Endothelial cell (in vitro differentiated cells): Measurements from ENCODE around the gene RNF145. TPM values are rescaled to one million over a fixed set of nuclear protein-coding genes. Genes with fewer than 3 reads are reported as not detected.
"Not testable (repeated sequence)": the region's sequence is repeated elsewhere in the genome, so short reads cannot be mapped to it uniquely, and the experiment has no call there.

Experiments
- DNase-seq: peaks from one replicate; pipeline ENCODE4 v3.0.0; 2021; ENCODE audit warnings: low spot score
- H3K27ac Mint-ChIP-seq: one replicate; pipeline ENCODE4 v1.8.0; 2021; ENCODE audit warnings: mixed read lengths, inconsistent platforms; ENCODE audit not compliant: unreplicated experiment
- H3K27me3 Mint-ChIP-seq: one replicate; pipeline ENCODE4 v1.8.0; 2021; ENCODE audit warnings: mild to moderate bottlenecking, moderate library complexity, mixed read lengths, inconsistent platforms; ENCODE audit not compliant: unreplicated experiment
- H3K36me3 Mint-ChIP-seq: one replicate; pipeline ENCODE4 v1.8.0; 2021; ENCODE audit warnings: mild to moderate bottlenecking, low read depth, mixed read lengths, inconsistent platforms; ENCODE audit not compliant: unreplicated experiment
- H3K4me1 Mint-ChIP-seq: one replicate; pipeline ENCODE4 v1.8.0; 2021; ENCODE audit warnings: mild to moderate bottlenecking, mixed read lengths, inconsistent platforms; ENCODE audit not compliant: unreplicated experiment
- H3K4me3 Mint-ChIP-seq: one replicate; pipeline ENCODE4 v1.8.0; 2021; ENCODE audit warnings: mild to moderate bottlenecking, mixed read lengths, inconsistent platforms; ENCODE audit not compliant: unreplicated experiment
- H3K9me3 Mint-ChIP-seq: one replicate; pipeline ENCODE4 v1.8.0; 2021; ENCODE audit warnings: mixed read lengths, inconsistent platforms; ENCODE audit not compliant: unreplicated experiment
- total RNA-seq: library from RNA; stranded (reverse); fragmentation: NEBNext Ultra II Directional; extraction: Animal tissue kit (Norgen Biotek cat#: 25700); gene quantifications from one replicate; pipeline ENCODE4 v1.2.1, GENCODE V29; 2021; ENCODE audit not compliant: unreplicated experiment
- TF ChIP-seq, protein P1 (sequence below): fragments of 200-600 bp; sonication (generic); IDR thresholded peaks from one replicate; pipeline ENCODE4 v1.5.0; 2021; ENCODE audit warnings: antibody characterized with exemption; ENCODE audit not compliant: unreplicated experiment

Gene RNF145
- total RNA-seq, 1 donor from 2014 or later: 102 TPM

DNA sequence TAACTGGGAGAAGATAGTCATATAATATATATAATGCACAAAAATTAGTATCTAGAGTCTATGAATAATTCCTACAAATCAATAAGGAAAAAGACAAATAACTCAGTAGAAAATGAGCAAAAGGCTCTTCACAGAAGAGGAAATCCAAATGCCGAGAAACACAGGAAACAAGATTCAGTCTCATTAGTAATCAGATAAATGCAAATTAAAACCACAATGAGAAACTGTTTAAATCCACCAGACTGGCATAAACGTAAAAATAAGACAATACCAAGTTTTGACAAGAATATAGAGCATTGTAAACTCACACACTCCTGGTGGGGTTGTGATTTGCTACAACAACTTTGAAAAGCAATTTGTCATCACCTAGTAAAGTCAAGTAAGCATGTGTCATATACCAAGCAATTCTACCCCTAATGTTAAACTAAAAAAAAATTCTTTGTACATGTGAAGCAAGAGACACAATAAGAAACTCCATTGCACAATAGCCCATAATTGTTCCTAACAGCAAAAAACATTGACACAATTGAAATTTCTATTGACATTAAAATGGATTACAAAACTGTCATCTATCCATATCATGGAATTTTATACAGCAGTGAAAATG lies 32.7 kb upstream of the RNF145 start:
- H3K27me3 Mint-ChIP-seq: no peaks in the 10 kb centered on the region
- TF ChIP-seq, protein P1, sequence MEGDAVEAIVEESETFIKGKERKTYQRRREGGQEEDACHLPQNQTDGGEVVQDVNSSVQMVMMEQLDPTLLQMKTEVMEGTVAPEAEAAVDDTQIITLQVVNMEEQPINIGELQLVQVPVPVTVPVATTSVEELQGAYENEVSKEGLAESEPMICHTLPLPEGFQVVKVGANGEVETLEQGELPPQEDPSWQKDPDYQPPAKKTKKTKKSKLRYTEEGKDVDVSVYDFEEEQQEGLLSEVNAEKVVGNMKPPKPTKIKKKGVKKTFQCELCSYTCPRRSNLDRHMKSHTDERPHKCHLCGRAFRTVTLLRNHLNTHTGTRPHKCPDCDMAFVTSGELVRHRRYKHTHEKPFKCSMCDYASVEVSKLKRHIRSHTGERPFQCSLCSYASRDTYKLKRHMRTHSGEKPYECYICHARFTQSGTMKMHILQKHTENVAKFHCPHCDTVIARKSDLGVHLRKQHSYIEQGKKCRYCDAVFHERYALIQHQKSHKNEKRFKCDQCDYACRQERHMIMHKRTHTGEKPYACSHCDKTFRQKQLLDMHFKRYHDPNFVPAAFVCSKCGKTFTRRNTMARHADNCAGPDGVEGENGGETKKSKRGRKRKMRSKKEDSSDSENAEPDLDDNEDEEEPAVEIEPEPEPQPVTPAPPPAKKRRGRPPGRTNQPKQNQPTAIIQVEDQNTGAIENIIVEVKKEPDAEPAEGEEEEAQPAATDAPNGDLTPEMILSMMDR: no peak

DNA sequence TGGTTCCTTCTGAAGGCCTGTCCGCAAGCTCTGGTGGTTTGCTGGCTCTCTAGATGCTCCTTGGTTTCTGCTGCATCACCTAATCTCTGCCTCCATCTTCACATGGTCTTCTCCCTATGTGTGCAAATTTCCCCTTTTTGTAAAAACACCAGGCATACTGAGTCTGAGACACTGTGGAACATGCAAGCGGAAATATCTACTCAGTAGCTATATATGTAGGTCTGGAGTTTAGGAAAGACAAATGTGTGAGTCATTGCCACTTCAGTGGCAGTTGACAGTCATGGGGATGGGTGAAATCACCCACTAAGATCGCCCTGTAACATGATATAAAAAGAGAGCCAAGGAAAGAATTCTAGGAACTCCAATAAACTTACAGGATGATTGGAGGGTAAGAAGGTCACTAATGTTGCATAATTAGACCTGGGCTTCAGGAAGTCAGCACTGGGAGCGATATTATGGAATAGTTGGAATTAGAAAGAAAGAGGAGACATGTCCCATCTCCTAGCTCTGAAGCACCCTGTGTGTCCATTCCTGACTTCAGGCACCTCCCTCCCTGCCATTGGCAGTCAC lies 31.0 kb upstream of the RNF145 start:
- no peak overlapping the region for H3K4me3 Mint-ChIP-seq
- no peaks in the 10 kb centered on the region for H3K9me3 Mint-ChIP-seq
- H3K27me3 Mint-ChIP-seq: no peaks in the 10 kb centered on the region
- H3K27ac Mint-ChIP-seq: no peak overlapping the region
- no peak for DNase-seq
- H3K4me1 Mint-ChIP-seq: peaks cover 7% of the 10 kb centered on the region
- no peaks in the 10 kb centered on the region for H3K36me3 Mint-ChIP-seq
- TF ChIP-seq, protein P1: no peak

More for the DNA sequence above, 32.7 kb upstream of the RNF145 start:
- Mint-ChIP-seq H3K4me1 (peaks cover 7% of the 10 kb centered on the region), H3K4me3 (no peak overlapping the region), H3K36me3 (no peaks in the 10 kb centered on the region), H3K9me3 (no peaks in the 10 kb centered on the region), H3K27ac (peak overlapping the region; percentile 89)
- no peak for DNase-seq

DNA sequence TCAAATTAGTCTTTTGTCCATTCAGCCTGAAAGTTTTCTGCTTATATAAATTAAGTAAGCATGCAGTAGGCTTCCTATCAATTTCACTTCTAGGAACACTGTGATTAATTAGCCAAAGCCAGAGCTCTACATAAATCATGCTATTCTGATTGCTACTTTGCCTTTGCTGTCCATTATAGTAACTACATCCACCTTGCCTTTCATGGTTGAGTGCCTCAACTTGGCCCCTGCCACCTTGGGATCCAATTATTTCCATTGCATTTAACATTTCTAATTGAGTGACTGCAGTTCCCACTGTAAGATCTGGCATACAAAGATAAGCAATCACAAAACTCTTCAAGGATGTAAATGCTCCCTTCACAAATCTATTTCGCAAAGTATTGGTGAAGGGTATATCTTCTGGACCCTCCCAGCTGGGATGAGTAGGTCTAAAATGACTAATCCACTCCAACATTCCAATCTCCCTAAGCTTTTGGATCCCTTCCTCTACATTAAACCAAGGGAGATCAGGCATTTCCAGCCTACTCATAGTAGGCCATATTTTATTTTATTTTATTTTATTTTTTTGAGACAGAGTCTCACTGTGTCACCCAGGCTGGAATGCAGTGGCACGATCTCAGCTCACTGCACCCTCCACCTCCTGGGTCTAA lies 26.6 kb upstream of the RNF145 start:
- H3K27ac Mint-ChIP-seq, H3K4me1 Mint-ChIP-seq, H3K36me3 Mint-ChIP-seq, DNase-seq, H3K4me3 Mint-ChIP-seq, H3K27me3 Mint-ChIP-seq, H3K9me3 Mint-ChIP-seq: not testable (repeated sequence)

DNA sequence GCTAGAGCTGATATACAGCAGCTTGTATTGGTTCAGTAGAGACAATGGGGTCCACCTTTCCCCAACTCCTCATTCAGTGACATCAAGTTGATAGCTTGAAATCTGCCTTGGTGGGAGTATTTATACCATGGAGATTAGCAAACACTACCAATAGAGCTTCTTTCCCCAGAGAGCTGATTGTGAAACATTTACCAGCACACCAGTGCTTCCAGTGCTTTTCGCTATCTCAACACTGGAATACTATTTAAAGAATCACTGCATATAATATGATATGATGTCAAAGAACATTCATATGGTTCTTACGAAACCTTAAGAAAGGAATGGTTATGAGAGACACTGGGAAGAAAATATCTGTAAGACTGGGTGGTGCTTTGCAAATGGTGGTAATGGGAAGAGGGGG lies 21.8 kb upstream of the RNF145 start:
- no peak overlapping the region for H3K27ac Mint-ChIP-seq
- no peaks in the 10 kb centered on the region for H3K9me3 Mint-ChIP-seq
- TF ChIP-seq, protein P1: no peak
- H3K4me3 Mint-ChIP-seq: no peak overlapping the region
- DNase-seq: no peak
- H3K4me1 Mint-ChIP-seq: no peaks in the 10 kb centered on the region
- H3K27me3 Mint-ChIP-seq: peaks cover 4% of the 10 kb centered on the region
- no peaks in the 10 kb centered on the region for H3K36me3 Mint-ChIP-seq

GRCh38 chr5:159230657-159231056 lies 21.3 kb upstream of the RNF145 start:
- no peaks in the 10 kb centered on the region for H3K9me3 Mint-ChIP-seq
- H3K4me3 Mint-ChIP-seq: no peak overlapping the region
- no peaks in the 10 kb centered on the region for H3K4me1 Mint-ChIP-seq
- TF ChIP-seq, protein P1: no peak
- H3K27me3 Mint-ChIP-seq: peaks cover 4% of the 10 kb centered on the region
- no peaks in the 10 kb centered on the region for H3K36me3 Mint-ChIP-seq
- no peak for DNase-seq
- no peak overlapping the region for H3K27ac Mint-ChIP-seq

DNA sequence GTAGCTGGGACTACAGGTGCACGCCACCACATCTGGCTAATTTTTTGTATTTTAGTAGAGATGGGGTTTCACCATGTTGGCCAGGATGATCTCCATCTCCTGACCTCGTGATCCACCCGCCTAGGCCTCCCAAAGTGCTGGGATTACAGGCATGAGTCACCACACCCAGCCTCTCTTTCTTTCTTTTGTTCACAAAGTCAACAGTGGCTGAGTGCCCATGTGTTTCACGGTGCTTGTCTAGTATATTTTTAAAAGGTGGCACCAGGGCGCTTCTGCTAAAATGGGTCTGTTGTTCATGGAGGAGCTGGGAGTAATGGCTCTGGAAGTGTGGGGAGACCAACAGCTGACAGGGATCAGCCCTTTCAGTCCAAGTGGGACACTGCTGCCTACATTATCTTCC lies 18.7 kb upstream of the RNF145 start:
- not testable (repeated sequence) for H3K27me3 Mint-ChIP-seq, H3K27ac Mint-ChIP-seq, H3K4me1 Mint-ChIP-seq, H3K9me3 Mint-ChIP-seq, DNase-seq, H3K4me3 Mint-ChIP-seq, H3K36me3 Mint-ChIP-seq
